HCT116 (cell line): Measurements from ENCODE around the gene SYT7.

Experiments used
- CEBPB ChIP-seq: IDR thresholded peaks from 2 replicates; pipeline ENCODE4 v1.6.1; 2012; ENCODE audit warnings: low read depth
- ELF1 ChIP-seq: IDR thresholded peaks from 2 replicates; pipeline ENCODE4 v1.6.1; 2012; ENCODE audit warnings: low read depth, borderline replicate concordance
- EZH2 ChIP-seq: fragments of 200-600 bp; sonication (generic); IDR thresholded peaks from 2 replicates; pipeline ENCODE4 v1.6.1; 2017; ENCODE audit warnings: antibody characterized with exemption, mixed run types
- POLR2A ChIP-seq: IDR thresholded peaks from 2 replicates; pipeline ENCODE4 v1.7.0; 2011; ENCODE audit warnings: borderline replicate concordance; ENCODE audit not compliant: insufficient read depth, insufficient read length; ENCODE audit errors: extremely low read depth
- POLR2AphosphoS5 ChIP-seq: IDR thresholded peaks from 2 replicates; pipeline ENCODE4 v1.6.1; 2011; ENCODE audit warnings: mild to moderate bottlenecking, low read depth, low read length, moderate library complexity
- RAD21 ChIP-seq: IDR thresholded peaks from 2 replicates; pipeline ENCODE4 v1.6.1; 2012; ENCODE audit warnings: low read depth, mild to moderate bottlenecking
- SIN3A ChIP-seq: IDR thresholded peaks from 2 replicates; pipeline ENCODE4 v1.6.1; 2012; ENCODE audit warnings: low read depth
- SP1 ChIP-seq: IDR thresholded peaks from 2 replicates; pipeline ENCODE4 v1.6.1; 2012; ENCODE audit warnings: low read depth
- TCF7L2 ChIP-seq: IDR thresholded peaks from 2 replicates; pipeline ENCODE4 v1.7.0; 2011; ENCODE audit warnings: borderline replicate concordance, inconsistent platforms; ENCODE audit not compliant: insufficient read depth, insufficient read length; ENCODE audit errors: extremely low read depth
- YY1 ChIP-seq: IDR thresholded peaks from 2 replicates; pipeline ENCODE4 v1.6.1; 2011; ENCODE audit warnings: low read length, low read depth, moderate library complexity, mild to moderate bottlenecking; ENCODE audit not compliant: insufficient replicate concordance; ENCODE audit errors: extremely low read depth
- ZBTB33 ChIP-seq: IDR thresholded peaks from 2 replicates; pipeline ENCODE4 v1.6.1; 2011; ENCODE audit warnings: mild to moderate bottlenecking, low read length, moderate library complexity; ENCODE audit not compliant: insufficient replicate concordance; ENCODE audit errors: extremely low read depth
- ZFX ChIP-seq: fragments of 450-650 bp; IDR thresholded peaks from 2 replicates; pipeline ENCODE4 v1.6.1; 2017
- TF ChIP-seq, protein P1 (sequence below), 3 experiments: fragments of 200-600 bp in 1 of 3; sonication (generic) in 1 of 3; IDR thresholded peaks in 2 of 3; conservative IDR thresholded peaks in 1 of 3; 2 replicates each; pipeline ENCODE4 v1.5.1; 2012 to 2017; ENCODE audit warnings: low read depth in 2 of 3, low read length in 2 of 3, antibody characterized with exemption in 1 of 3, borderline replicate concordance in 1 of 3, control low read depth in 1 of 3, mild to moderate bottlenecking in 1 of 3, mixed read lengths in 1 of 3, mixed run types in 1 of 3, moderate library complexity in 1 of 3; ENCODE audit not compliant: insufficient read depth in 1 of 3
- TF ChIP-seq, protein P2 (sequence below): IDR thresholded peaks from 2 replicates; pipeline ENCODE4 v1.6.1; 2012

DNA sequence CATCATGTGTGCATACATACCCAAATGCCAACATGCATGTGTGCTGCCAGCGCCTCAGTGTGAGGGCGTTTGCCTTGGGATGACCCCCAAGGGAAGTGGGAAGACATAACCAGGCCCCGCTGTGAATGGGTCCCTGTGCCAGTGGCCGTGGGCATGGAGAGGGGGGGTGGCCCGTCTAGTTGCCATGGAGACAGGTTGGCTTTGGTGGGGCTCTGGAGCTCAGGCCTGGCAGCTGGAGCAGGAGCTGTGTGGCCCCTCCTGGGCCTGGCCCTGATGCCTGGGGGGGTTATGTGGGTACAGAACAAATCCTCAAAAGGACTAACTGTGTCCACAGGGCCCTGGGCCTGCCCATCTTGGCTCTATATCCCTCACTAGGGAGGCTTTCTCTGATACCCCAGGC is 8.0 kb downstream of the SYT7 start:
- TF ChIP-seq, protein P1, sequence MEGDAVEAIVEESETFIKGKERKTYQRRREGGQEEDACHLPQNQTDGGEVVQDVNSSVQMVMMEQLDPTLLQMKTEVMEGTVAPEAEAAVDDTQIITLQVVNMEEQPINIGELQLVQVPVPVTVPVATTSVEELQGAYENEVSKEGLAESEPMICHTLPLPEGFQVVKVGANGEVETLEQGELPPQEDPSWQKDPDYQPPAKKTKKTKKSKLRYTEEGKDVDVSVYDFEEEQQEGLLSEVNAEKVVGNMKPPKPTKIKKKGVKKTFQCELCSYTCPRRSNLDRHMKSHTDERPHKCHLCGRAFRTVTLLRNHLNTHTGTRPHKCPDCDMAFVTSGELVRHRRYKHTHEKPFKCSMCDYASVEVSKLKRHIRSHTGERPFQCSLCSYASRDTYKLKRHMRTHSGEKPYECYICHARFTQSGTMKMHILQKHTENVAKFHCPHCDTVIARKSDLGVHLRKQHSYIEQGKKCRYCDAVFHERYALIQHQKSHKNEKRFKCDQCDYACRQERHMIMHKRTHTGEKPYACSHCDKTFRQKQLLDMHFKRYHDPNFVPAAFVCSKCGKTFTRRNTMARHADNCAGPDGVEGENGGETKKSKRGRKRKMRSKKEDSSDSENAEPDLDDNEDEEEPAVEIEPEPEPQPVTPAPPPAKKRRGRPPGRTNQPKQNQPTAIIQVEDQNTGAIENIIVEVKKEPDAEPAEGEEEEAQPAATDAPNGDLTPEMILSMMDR (IDR thresholded peaks at IDR 0.05 in 2 of 3, conservative IDR thresholded peaks at IDR 0.05 in 1 of 3; ENCODE audit: borderline replicate concordance in 1 of 3, insufficient read depth in 1 of 3, low read depth in 2 of 3, low read length in 2 of 3), result no peak
- TF ChIP-seq EZH2, result no peak
- TF ChIP-seq YY1, result no peak
- no peak for TF ChIP-seq POLR2A
- no peak for TF ChIP-seq TCF7L2
- TF ChIP-seq SIN3A, result no peak
- TF ChIP-seq, protein P2, sequence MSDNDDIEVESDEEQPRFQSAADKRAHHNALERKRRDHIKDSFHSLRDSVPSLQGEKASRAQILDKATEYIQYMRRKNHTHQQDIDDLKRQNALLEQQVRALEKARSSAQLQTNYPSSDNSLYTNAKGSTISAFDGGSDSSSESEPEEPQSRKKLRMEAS, result no peak
- TF ChIP-seq ZFX, result no peak
- no peak for TF ChIP-seq CEBPB
- TF ChIP-seq RAD21, result no peak
- TF ChIP-seq SP1, result no peak
- no peak for TF ChIP-seq POLR2AphosphoS5
- no peak for TF ChIP-seq ELF1
- TF ChIP-seq ZBTB33, result no peak
